GM12875 (cell line): Measurements from ENCODE around the gene DUSP5.

Experiments used
- H3K4me3 ChIP-seq: one replicate; pipeline ENCODE4 v1.5.1; 2011; ENCODE audit warnings: low read depth, low read length, control low read depth
- TF ChIP-seq, protein P1 (sequence below): IDR thresholded peaks from 2 replicates; pipeline ENCODE4 v1.5.1; 2011; ENCODE audit warnings: low read depth, mild to moderate bottlenecking, control low read depth, inconsistent platforms, low read length, moderate library complexity, borderline replicate concordance; ENCODE audit not compliant: insufficient read depth

DUSP5 gene

DNA sequence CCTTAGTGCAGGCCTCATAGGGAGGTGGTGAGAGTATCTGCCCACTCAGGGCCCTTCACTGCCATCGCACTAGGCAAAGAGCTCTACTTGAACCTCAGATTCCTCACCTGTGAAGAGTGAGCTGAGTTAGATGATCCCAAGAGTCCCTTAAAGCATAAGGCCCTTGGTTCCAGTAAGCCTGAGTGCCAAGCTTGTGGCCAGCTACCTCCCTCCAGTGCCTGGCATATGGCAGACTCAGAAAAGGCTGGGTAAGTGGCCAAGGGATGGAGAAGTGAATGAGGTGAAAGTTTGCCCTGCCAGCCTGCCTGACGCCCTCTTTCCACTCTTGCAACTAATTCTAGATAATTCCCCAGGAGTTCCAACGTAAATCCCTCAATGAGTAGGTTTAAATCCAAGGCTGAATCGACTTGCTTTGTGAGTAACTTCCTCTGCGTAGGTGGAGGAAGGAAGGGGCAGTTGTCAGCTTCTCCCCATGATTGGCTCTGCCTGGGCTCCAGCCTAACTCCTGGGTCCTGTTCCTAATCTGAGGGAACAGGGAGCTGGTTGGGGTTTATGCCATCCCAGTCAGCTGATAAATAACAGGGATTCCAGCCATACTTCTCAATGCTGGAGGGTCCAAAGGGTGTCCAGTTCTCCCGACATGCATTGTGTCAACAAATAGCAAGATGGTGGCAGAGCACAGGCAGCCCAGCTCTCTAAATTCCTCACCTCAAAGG, 14.2 kb downstream of the DUSP5 start:
- no peak overlapping the region for H3K4me3 ChIP-seq
- TF ChIP-seq, protein P1, sequence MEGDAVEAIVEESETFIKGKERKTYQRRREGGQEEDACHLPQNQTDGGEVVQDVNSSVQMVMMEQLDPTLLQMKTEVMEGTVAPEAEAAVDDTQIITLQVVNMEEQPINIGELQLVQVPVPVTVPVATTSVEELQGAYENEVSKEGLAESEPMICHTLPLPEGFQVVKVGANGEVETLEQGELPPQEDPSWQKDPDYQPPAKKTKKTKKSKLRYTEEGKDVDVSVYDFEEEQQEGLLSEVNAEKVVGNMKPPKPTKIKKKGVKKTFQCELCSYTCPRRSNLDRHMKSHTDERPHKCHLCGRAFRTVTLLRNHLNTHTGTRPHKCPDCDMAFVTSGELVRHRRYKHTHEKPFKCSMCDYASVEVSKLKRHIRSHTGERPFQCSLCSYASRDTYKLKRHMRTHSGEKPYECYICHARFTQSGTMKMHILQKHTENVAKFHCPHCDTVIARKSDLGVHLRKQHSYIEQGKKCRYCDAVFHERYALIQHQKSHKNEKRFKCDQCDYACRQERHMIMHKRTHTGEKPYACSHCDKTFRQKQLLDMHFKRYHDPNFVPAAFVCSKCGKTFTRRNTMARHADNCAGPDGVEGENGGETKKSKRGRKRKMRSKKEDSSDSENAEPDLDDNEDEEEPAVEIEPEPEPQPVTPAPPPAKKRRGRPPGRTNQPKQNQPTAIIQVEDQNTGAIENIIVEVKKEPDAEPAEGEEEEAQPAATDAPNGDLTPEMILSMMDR = no peak

DNA sequence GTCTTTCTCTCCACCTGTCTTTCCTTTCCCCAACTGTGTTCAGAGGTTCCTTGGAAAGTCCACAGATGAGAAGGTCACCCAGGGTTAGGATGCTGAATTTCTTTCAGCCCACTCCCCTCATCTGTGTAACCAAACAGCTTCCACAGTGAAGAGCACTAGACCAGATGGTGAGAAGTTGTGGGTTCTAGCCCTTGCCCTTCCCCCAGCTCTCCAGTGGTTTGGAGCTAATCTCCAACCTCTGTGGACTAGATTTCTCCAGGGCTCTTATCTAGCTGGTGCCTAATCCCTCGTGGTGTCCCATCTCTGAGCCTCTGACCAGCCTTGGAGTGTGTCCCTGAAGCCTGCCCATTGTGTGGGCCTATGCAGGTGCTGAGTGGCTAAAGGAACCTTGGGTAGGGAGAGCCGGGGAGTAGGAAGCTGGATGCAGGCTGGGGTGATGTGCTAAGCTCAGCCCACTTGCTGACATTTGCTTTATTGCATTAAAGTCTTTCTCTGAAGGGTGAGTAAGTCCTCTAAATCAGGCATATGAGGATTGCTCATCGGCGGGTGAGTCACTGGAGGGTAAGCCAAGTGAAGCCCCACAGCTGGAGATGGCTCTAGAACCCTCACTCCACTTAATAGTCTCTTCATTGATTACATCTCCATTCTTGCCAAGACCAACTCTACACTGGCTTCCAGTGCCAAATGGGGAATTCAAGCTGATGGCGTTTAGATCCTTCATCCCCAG, 14.9 kb downstream of the DUSP5 start:
- TF ChIP-seq, protein P1 = no peak
- no peak overlapping the region for H3K4me3 ChIP-seq

DNA sequence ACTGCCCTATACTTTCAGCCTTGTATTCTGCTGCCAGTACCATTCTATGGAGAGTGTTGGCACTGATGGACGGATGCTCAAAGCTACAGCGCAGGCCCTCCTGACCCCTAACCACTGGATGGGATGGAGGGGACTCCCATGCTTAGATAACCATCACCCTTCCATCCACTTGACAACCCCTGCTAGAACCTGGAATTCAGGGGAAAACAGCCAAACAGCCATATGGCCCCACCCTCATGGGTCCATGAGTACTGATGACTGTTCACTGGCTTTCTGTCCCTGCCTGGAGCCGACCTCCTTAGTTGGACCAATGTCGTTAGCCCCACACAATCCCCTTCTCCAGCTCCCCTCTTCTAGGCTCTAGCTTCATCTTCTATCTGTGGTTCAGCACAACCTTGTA, 16.2 kb downstream of the DUSP5 start:
- no peak overlapping the region for H3K4me3 ChIP-seq
- TF ChIP-seq, protein P1 = no peak

DNA sequence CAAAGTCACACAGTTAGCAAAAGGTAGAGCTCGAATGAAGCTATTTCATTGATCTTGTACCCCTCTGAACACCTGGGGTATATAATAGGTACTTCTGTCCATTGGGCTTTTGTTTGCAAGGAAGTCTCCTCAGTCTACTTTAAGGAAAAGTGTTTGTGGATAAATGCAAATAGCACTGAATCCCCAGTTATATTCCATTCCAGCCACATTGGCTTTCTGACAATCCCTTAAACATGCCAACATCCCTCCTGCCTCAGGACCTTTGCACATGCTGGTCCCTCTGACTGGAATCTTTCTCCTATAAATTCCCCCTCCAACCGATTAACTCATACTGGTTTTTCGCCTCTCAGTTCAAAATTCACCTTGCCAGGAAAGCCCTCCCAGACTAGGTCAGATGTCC, 17.1 kb downstream of the DUSP5 start:
- no peak overlapping the region for H3K4me3 ChIP-seq

DNA sequence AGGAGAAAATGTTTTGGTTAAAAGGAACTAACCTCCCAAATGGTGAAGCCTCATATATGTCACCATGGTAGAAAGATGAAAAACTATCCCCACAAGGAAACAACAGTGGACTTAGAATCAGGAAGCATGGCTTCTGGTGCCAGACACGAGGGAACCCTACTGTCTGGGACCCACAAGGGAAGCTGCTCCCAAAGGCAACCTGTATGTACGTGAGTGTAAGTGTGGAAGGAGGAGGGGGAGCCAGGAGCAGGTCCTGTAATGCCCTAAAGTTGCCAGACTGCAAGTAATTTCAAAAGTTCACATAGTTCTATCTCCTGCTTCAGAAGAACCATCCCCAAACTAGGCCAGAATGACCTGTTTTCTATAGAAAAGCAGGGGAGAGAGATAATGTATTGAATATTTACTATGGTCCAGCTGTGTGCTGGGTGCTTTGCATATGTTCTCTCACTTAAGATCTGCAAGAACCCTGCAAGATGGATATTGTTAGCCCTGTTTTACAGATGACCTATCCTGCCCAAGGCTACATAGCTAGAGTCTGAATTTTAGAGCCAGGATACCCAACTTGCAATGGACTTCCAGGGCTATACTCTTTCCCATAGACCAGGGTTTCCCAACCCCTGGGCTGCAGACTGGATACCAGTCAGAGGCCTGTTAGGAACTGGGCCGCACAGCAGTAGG, 19.2 kb downstream of the DUSP5 start:
- TF ChIP-seq, protein P1 = no peak
- no peak overlapping the region for H3K4me3 ChIP-seq

More for the DNA sequence above, 17.1 kb downstream of the DUSP5 start:
- TF ChIP-seq, protein P1 = no peak

DNA sequence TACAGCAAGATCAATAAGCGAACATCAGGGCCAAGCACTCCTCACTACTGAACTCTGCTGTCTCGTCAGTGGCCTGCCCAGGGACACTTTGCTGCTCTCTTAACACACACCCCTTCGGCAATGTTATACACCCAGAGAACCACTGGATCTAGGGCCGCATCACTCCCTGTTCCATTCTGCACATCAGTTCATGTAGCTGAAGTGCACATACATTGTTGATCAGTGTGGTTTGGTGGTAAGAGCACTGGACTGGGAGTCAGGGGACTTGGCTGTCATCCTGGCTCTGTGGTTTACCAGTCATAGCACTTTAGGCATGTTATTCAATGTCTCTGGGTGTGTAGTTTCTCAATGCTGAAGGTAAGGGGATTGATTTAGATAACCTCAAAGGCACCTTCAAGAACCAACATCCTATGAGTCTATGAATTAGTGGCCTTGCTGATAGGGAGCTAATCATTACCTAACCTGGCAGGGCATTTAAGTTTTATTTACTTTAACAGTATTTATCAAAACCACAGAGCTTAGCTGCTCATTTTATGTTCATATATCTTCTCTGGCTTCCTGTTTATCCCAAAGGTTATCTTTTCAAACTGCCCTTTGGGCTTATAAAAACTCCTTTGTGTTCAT, 24.8 kb downstream of the DUSP5 start:
- TF ChIP-seq, protein P1 = no peak
- no peak overlapping the region for H3K4me3 ChIP-seq

DNA sequence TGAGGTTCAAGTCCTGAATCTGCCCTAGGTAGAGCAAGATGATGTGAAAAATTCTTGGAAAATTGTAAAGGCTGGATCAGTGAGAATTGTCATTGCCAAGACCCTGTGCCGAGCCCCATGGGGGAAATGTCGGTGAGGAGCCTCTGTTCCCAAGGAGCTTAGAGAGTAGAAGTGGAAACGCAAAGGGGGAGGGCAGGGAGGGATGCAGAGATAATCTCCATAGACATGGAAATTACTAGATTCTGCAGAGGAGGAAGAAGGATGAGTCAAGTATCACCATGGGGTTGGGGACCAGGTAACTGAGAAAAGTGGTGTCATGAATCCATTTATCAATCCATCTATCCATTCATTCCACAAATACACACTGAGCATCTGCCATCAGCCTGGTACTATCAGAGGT, 26.0 kb downstream of the DUSP5 start:
- no peak overlapping the region for H3K4me3 ChIP-seq
- TF ChIP-seq, protein P1 = no peak
